Measurements from ENCODE around the gene DCBLD2.

- TF ChIP-seq CTCF (IDR thresholded peaks at IDR 0.05): no peak
- no peak for TF ChIP-seq POLR2A (IDR thresholded peaks at IDR 0.05)
Measured at GRCh38 chr3:98786364-98787006, 115.0 kb downstream of the DCBLD2 start.
